Natural killer cell (primary cell): ENCODE measurements around the gene DEFB131B. TPM values are rescaled to one million over a fixed set of nuclear protein-coding genes. Genes with fewer than 3 reads are reported as not detected.
"Not testable (repeated sequence)": the region's sequence is repeated elsewhere in the genome, so short reads cannot be mapped to it uniquely, and the experiment has no call there.

Experiments
- ATAC-seq, 3 donors: fragments of 150-1000 bp in 2 of 3; fragments of 200-7000 bp in 1 of 3; cut with Tn5 transposase; 1 replicate in 1 of 3; 2 replicates in 2 of 3; pipeline ENCODE4 v1.10.0; 2021; ENCODE audit warnings: mild to moderate bottlenecking in 2 of 3, moderate library complexity in 2 of 3
- DNase-seq, 2 donors: peaks; one replicate each; pipeline versions ENCODE4 v3.0.0 to v3.0.0-alpha.2; 2013 to 2021; ENCODE audit warnings: mixed read lengths in 1 of 2
- H3K27ac ChIP-seq: one replicate; pipeline ENCODE4 v1.5.1; 2013; ENCODE audit warnings: mild to moderate bottlenecking, low read length
- H3K27me3 ChIP-seq: one replicate; pipeline ENCODE4 v1.6.1; 2013; ENCODE audit warnings: low read length; ENCODE audit not compliant: control insufficient read depth, insufficient read depth
- H3K36me3 ChIP-seq: one replicate; pipeline ENCODE4 v1.6.1; 2013; ENCODE audit warnings: low read length; ENCODE audit not compliant: control insufficient read depth, insufficient read depth
- H3K4me1 ChIP-seq: one replicate; pipeline ENCODE4 v1.6.1; 2013; ENCODE audit warnings: low read length; ENCODE audit not compliant: control insufficient read depth, insufficient read depth
- H3K4me3 ChIP-seq: one replicate; pipeline ENCODE4 v1.5.1; 2013; ENCODE audit warnings: low read length
- H3K9me3 ChIP-seq: one replicate; pipeline ENCODE4 v1.6.1; 2013; ENCODE audit warnings: low read length; ENCODE audit not compliant: control insufficient read depth, insufficient read depth
- H3K27ac Mint-ChIP-seq, 2 donors: one replicate each; pipeline ENCODE4 v1.8.0; 2022; ENCODE audit warnings: mild to moderate bottlenecking in 2 of 2, mixed read lengths in 2 of 2, moderate library complexity in 1 of 2
- H3K27me3 Mint-ChIP-seq, 2 donors: one replicate each; pipeline ENCODE4 v1.8.0; 2022; ENCODE audit warnings: low read depth in 2 of 2, mixed read lengths in 2 of 2
- H3K36me3 Mint-ChIP-seq: one replicate; pipeline ENCODE4 v1.8.0; 2022; ENCODE audit warnings: mixed read lengths
- H3K4me1 Mint-ChIP-seq, 2 donors: one replicate each; pipeline ENCODE4 v1.8.0; 2022; ENCODE audit warnings: mixed read lengths in 2 of 2
- H3K4me3 Mint-ChIP-seq: one replicate; pipeline ENCODE4 v1.8.0; 2022; ENCODE audit warnings: mild to moderate bottlenecking, moderate library complexity, mixed read lengths
- H3K9me3 Mint-ChIP-seq, 2 donors: one replicate each; pipeline ENCODE4 v1.8.0; 2022; ENCODE audit warnings: mixed read lengths in 2 of 2
- WGBS: methylation state at CpG from one replicate; pipeline ENCODE4 v1.1.7; 2013; ENCODE audit warnings: missing lambda C conversion rate; ENCODE audit not compliant: insufficient coverage; 5-methylcytosine and 5-hydroxymethylcytosine counted together
- intact Hi-C: fragments of 100-400 bp; cut with micrococcal nuclease; formaldehyde crosslinking; loops from one replicate; pipeline ENCODE4 v1.14.2; 2022
- total RNA-seq, 4 donors: library from RNA; stranded (reverse); fragments of 120-200 nt in 1 of 4; gene quantifications; one replicate each; pipeline versions ENCODE4 v1.2.3 to v1.2.4, GENCODE V29; 2013 to 2022
- TF ChIP-seq, protein P1 (sequence below): fragments of 200-600 bp; IDR thresholded peaks from one replicate; pipeline ENCODE4 v1.8.0; 2022; ENCODE audit warnings: antibody characterized with exemption

The DEFB131B gene
- total RNA-seq, 3 donors from 2014 or later (not counting 1 experiment from before 2014, with no cell fraction given): not detected

DNA sequence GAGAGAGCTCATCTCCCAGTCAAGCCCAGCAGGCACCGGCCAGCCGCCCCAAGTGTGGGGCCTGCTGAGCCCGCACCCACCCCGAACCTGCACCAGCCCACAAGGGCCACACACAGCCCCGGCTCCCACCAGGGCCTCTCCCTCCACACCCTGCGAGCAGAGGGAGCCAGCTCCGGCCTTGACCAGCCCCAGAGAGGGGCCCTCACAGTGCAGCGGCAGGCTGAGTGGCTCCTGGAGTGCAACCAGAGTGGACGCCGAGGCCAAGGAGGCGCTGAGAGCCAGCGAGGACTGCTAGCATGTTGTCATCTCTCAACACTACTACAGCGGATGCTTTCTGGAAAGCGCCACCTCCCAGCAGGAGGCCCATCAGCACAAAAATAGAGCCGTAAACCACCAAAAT is 34.4 kb upstream of the DEFB131B start:
- WGBS: 91% methylated on average over 14 of the region's 15 CpGs
- H3K9me3 ChIP-seq: no peaks in the 10 kb centered on the region
- Mint-ChIP-seq H3K4me1 (no peaks in the 10 kb centered on the region), H3K4me3 (no peak overlapping the region), H3K36me3 (peaks cover 9% of the 10 kb centered on the region), H3K27me3 (peaks cover 5 to 31% of the 10 kb centered on the region in 2 donors), H3K9me3 (peaks cover 3 to 6% of the 10 kb centered on the region in 2 donors), H3K27ac (no peak overlapping the region)
- no peak for ATAC-seq
- DNase-seq: no peak
- TF ChIP-seq, protein P1, sequence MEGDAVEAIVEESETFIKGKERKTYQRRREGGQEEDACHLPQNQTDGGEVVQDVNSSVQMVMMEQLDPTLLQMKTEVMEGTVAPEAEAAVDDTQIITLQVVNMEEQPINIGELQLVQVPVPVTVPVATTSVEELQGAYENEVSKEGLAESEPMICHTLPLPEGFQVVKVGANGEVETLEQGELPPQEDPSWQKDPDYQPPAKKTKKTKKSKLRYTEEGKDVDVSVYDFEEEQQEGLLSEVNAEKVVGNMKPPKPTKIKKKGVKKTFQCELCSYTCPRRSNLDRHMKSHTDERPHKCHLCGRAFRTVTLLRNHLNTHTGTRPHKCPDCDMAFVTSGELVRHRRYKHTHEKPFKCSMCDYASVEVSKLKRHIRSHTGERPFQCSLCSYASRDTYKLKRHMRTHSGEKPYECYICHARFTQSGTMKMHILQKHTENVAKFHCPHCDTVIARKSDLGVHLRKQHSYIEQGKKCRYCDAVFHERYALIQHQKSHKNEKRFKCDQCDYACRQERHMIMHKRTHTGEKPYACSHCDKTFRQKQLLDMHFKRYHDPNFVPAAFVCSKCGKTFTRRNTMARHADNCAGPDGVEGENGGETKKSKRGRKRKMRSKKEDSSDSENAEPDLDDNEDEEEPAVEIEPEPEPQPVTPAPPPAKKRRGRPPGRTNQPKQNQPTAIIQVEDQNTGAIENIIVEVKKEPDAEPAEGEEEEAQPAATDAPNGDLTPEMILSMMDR: no peak
- H3K36me3 ChIP-seq: no peaks in the 10 kb centered on the region
- intact Hi-C loops: no loop called here
- H3K27ac ChIP-seq: no peak overlapping the region
- no peaks in the 10 kb centered on the region for H3K27me3 ChIP-seq
- H3K4me1 ChIP-seq: no peaks in the 10 kb centered on the region
- H3K4me3 ChIP-seq: no peak overlapping the region

DNA sequence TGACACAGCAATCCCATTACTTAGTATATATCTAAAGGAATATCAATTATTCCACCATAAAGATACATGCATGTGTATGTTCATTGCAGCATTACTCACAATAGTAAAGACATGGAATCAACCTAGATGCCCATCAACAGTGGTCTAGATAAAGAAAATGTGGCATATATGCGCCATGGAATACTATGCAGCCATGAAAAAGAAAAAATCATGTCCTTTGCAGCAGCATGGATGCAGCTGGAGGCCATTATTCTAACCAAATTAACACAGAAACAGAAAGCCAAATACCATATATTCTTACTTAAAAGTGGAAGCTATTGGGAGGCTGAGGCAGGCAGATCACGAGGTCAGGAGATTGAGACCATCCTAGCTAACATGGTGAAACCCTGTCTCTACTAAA is 24.4 kb upstream of the DEFB131B start:
- Mint-ChIP-seq H3K27me3 (peaks cover 11 to 29% of the 10 kb centered on the region in 2 donors), H3K36me3 (peaks cover 17% of the 10 kb centered on the region)
- WGBS: 100% methylated on average over 2 of the region's 2 CpGs
- H3K27ac Mint-ChIP-seq, H3K4me3 ChIP-seq, H3K4me1 Mint-ChIP-seq, DNase-seq, intact Hi-C loops, H3K9me3 Mint-ChIP-seq, H3K36me3 ChIP-seq, H3K27ac ChIP-seq, H3K4me1 ChIP-seq, H3K27me3 ChIP-seq, H3K9me3 ChIP-seq, ATAC-seq, H3K4me3 Mint-ChIP-seq: not testable (repeated sequence)

- H3K4me3 Mint-ChIP-seq, H3K9me3 Mint-ChIP-seq, H3K27ac Mint-ChIP-seq, intact Hi-C loops, H3K27ac ChIP-seq, H3K36me3 ChIP-seq, H3K4me1 Mint-ChIP-seq, ATAC-seq, H3K9me3 ChIP-seq, H3K4me1 ChIP-seq, H3K4me3 ChIP-seq, DNase-seq, H3K27me3 ChIP-seq: not testable (repeated sequence)
- Mint-ChIP-seq H3K36me3 (peaks cover 11% of the 10 kb centered on the region), H3K27me3 (peaks cover 9 to 21% of the 10 kb centered on the region in 2 donors)
- 10% methylated on average over 2 of the region's 2 CpGs for WGBS
Observed at GRCh38 chr11:71855880-71856279, 22.4 kb upstream of the DEFB131B start.

- H3K9me3 Mint-ChIP-seq, H3K36me3 ChIP-seq, DNase-seq, H3K4me3 Mint-ChIP-seq, H3K27ac ChIP-seq, intact Hi-C loops, ATAC-seq, H3K27ac Mint-ChIP-seq, H3K4me3 ChIP-seq, H3K9me3 ChIP-seq, H3K36me3 Mint-ChIP-seq, H3K27me3 ChIP-seq, H3K4me1 Mint-ChIP-seq, H3K4me1 ChIP-seq: not testable (repeated sequence)
- WGBS: no CpG with 5 or more reads among the region's 3 CpGs
- peaks cover 7 to 16% of the 10 kb centered on the region in 2 donors for H3K27me3 Mint-ChIP-seq
Observed at GRCh38 chr11:71860835-71861234, 17.4 kb upstream of the DEFB131B start.

DNA sequence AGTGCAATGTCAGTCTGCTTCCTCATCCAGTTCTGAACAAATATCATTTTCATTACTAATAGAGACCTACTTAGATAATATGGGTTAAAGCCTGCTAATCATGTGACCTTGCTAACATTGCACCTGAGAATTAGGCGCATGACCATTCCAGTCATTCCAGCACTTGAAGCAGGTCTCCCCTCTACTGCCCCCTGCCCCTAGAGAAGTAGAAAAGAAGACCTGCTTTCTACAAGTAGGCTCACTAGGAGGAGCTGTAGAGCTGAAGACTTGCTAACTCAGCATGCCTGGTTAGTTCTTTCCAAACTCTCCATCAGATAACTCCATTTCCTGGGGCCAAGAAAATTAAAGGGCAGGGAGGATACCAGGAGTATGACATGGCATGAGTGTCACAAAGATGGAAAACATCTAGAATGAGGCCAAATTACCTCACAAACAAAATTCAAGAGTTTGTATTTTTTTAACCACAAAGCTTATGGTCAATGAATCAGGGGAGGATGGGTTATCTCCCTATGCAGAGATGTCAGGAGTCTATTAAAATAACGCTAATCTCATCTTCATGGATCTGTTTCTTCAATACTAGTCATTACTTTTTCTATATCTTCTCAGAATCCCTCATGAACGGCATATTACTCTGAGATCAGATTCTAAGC is 14.2 kb upstream of the DEFB131B start:
- H3K4me3 Mint-ChIP-seq, H3K27ac ChIP-seq, H3K27ac Mint-ChIP-seq, H3K36me3 ChIP-seq, H3K9me3 ChIP-seq, H3K4me3 ChIP-seq, H3K27me3 Mint-ChIP-seq, H3K4me1 Mint-ChIP-seq, H3K4me1 ChIP-seq, H3K36me3 Mint-ChIP-seq, intact Hi-C loops, H3K27me3 ChIP-seq, H3K9me3 Mint-ChIP-seq: not testable (repeated sequence)
- 43% methylated on average over 3 of the region's 3 CpGs for WGBS
- ATAC-seq (peak; percentile 63 to 90 (median 67)), DNase-seq (peak in 1 of 2 donors; percentile 56)

- H3K27ac ChIP-seq, H3K9me3 ChIP-seq, H3K4me1 Mint-ChIP-seq, H3K4me3 ChIP-seq, H3K36me3 ChIP-seq, DNase-seq, H3K27me3 ChIP-seq, H3K27me3 Mint-ChIP-seq, H3K4me3 Mint-ChIP-seq, H3K9me3 Mint-ChIP-seq, H3K36me3 Mint-ChIP-seq, H3K4me1 ChIP-seq, ATAC-seq, H3K27ac Mint-ChIP-seq, intact Hi-C loops: not testable (repeated sequence)
- WGBS: 100% methylated on average over 1 of the region's 1 CpG
Observed at GRCh38 chr11:71867209-71867608, 11.0 kb upstream of the DEFB131B start.

DNA sequence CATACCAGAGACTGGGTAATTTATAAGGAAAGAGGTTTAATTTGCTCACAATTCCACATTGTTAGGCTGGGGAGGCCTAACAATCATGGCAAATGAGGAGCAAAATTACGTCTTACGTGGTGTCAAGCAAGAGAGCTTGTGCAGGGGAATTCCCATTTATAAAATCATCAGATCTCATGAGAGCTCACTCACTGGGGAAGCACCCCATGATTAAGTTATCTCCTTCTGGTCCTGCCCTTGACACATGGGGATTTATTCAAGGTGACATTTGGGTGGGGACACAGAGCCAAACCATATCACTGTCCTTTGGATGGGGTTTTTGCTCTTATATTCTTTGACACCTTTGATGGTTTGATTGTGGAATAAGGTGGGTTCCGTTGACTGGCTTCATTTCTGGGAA is 8.3 kb upstream of the DEFB131B start:
- intact Hi-C loops, H3K27me3 ChIP-seq, H3K9me3 ChIP-seq, DNase-seq, H3K9me3 Mint-ChIP-seq, H3K4me1 ChIP-seq, H3K27ac ChIP-seq, H3K4me1 Mint-ChIP-seq, ATAC-seq, H3K36me3 ChIP-seq, H3K27ac Mint-ChIP-seq, H3K4me3 ChIP-seq, H3K36me3 Mint-ChIP-seq, H3K4me3 Mint-ChIP-seq, H3K27me3 Mint-ChIP-seq: not testable (repeated sequence)
- 69% methylated on average over 3 of the region's 3 CpGs for WGBS
